ENCODE results near the gene OVCA2.

The OVCA2 gene

GRCh38 chr17:2018716-2019510, 22.9 kb upstream of the OVCA2 start:
- Histone ChIP-seq H3K4me1 (ENCODE audit: insufficient read depth, low read length, severe bottlenecking) (peaks cover 3% of the 10 kb centered on the region), H3K4me3 (ENCODE audit: low read depth, low read length, poor library complexity, severe bottlenecking) (no peak overlapping the region), H3K36me3 (ENCODE audit: insufficient read depth, low read length) (no peaks in the 10 kb centered on the region; the same call in 1 of the 2 replicates), H3F3A (ENCODE audit: insufficient read depth, low read length) (no peaks in the 10 kb centered on the region), H3K79me2 (ENCODE audit: insufficient read depth, low read length) (no peaks in the 10 kb centered on the region), H3K9ac (ENCODE audit: low read length) (no peak overlapping the region), H3K9me2 (ENCODE audit: low read depth, low read length) (no peaks in the 10 kb centered on the region), H4K20me1 (ENCODE audit: insufficient read depth, low read length) (no peaks in the 10 kb centered on the region), H3K27me3 (ENCODE audit: insufficient read depth, low read length) (peaks cover 30% of the 10 kb centered on the region), H3K9me3 (ENCODE audit: low read length) (no peaks in the 10 kb centered on the region), H3K4me2 (ENCODE audit: low read length) (no peak overlapping the region), H3K27ac (ENCODE audit: low read depth, low read length, poor library complexity, severe bottlenecking) (no peak overlapping the region), H2AFZ (ENCODE audit: low read length) (no peak overlapping the region)
- TF ChIP-seq EZH2 (IDR thresholded peaks at IDR 0.05; ENCODE audit: borderline replicate concordance, low read length) (no peak), CTCF (IDR thresholded peaks at IDR 0.05; ENCODE audit: low read length) (no peak)

GRCh38 chr17:2019723-2020122, 22.1 kb upstream of the OVCA2 start:
- Histone ChIP-seq H3K4me3 (ENCODE audit: low read depth, low read length, poor library complexity, severe bottlenecking) (no peak overlapping the region), H3K27me3 (ENCODE audit: insufficient read depth, low read length) (peaks cover 32% of the 10 kb centered on the region), H3K4me1 (ENCODE audit: insufficient read depth, low read length, severe bottlenecking) (peaks cover 3% of the 10 kb centered on the region), H3F3A (ENCODE audit: insufficient read depth, low read length) (no peaks in the 10 kb centered on the region), H3K27ac (ENCODE audit: low read depth, low read length, poor library complexity, severe bottlenecking) (no peak overlapping the region), H4K20me1 (ENCODE audit: insufficient read depth, low read length) (no peaks in the 10 kb centered on the region), H3K36me3 (ENCODE audit: insufficient read depth, low read length) (no peaks in the 10 kb centered on the region), H3K79me2 (ENCODE audit: insufficient read depth, low read length) (no peaks in the 10 kb centered on the region), H3K9ac (ENCODE audit: low read length) (no peak overlapping the region), H2AFZ (ENCODE audit: low read length) (no peak overlapping the region), H3K9me3 (ENCODE audit: low read length) (no peaks in the 10 kb centered on the region), H3K4me2 (ENCODE audit: low read length) (no peak overlapping the region), H3K9me2 (ENCODE audit: low read depth, low read length) (no peaks in the 10 kb centered on the region)
- TF ChIP-seq EZH2 (IDR thresholded peaks at IDR 0.05; ENCODE audit: borderline replicate concordance, low read length), result no peak

- no peaks in the 10 kb centered on the region for H3K79me2 ChIP-seq (ENCODE audit: insufficient read depth, low read length)
- H3K4me3 ChIP-seq (ENCODE audit: low read depth, low read length, poor library complexity, severe bottlenecking), result no peak overlapping the region
- H3F3A ChIP-seq (ENCODE audit: insufficient read depth, low read length), result no peaks in the 10 kb centered on the region
- no peak overlapping the region for H3K27ac ChIP-seq (ENCODE audit: low read depth, low read length, poor library complexity, severe bottlenecking)
- no peak overlapping the region for H3K4me2 ChIP-seq (ENCODE audit: low read length)
- H3K9ac ChIP-seq (ENCODE audit: low read length), result no peak overlapping the region
- peaks cover 35% of the 10 kb centered on the region for H3K27me3 ChIP-seq (ENCODE audit: insufficient read depth, low read length)
- no peaks in the 10 kb centered on the region for H3K36me3 ChIP-seq (ENCODE audit: insufficient read depth, low read length)
- no peaks in the 10 kb centered on the region for H4K20me1 ChIP-seq (ENCODE audit: insufficient read depth, low read length)
- no peaks in the 10 kb centered on the region for H3K9me3 ChIP-seq (ENCODE audit: low read length)
- peaks cover 3% of the 10 kb centered on the region for H3K4me1 ChIP-seq (ENCODE audit: insufficient read depth, low read length, severe bottlenecking)
- H2AFZ ChIP-seq (ENCODE audit: low read length), result no peak overlapping the region
- H3K9me2 ChIP-seq (ENCODE audit: low read depth, low read length), result no peaks in the 10 kb centered on the region
- TF ChIP-seq CTCF (IDR thresholded peaks at IDR 0.05; ENCODE audit: low read length), result no peak
- no peak for TF ChIP-seq EZH2 (IDR thresholded peaks at IDR 0.05; ENCODE audit: borderline replicate concordance, low read length)
Measured at GRCh38 chr17:2020721-2021120, 21.1 kb upstream of the OVCA2 start.

Data from OCI-LY1 (cell line).